MM.1S (cell line): Measurements from ENCODE around the gene VCP.

Experiments
- DNase-seq: peaks from one replicate; pipeline ENCODE4 v3.0.0-alpha.2; 2015
- H2AFZ ChIP-seq: fragments of 300-600 bp; sonication (generic); 2 replicates; pipeline ENCODE4 v1.6.0; 2016; ENCODE audit warnings: antibody characterized with exemption, low read length
- H3F3A ChIP-seq: fragments of 300-600 bp; sonication (generic); 2 replicates; pipeline ENCODE4 v1.6.1; 2016; ENCODE audit warnings: mild to moderate bottlenecking, antibody characterized with exemption, low read length, moderate library complexity, mixed read lengths; ENCODE audit not compliant: insufficient read depth
- H3K27ac ChIP-seq: fragments of 300-600 bp; sonication (generic); 2 replicates; pipeline ENCODE4 v1.5.1; 2016; ENCODE audit warnings: mild to moderate bottlenecking, low read length
- H3K27me3 ChIP-seq: fragments of 300-600 bp; sonication (generic); replicated peaks from 2 replicates; pipeline ENCODE4 v1.6.0; 2016; ENCODE audit warnings: low read length; ENCODE audit not compliant: insufficient read depth
- H3K36me3 ChIP-seq: fragments of 300-600 bp; sonication (generic); replicated peaks from 2 replicates; pipeline ENCODE4 v1.6.1; 2016; ENCODE audit warnings: mild to moderate bottlenecking, low read length, mixed read lengths; ENCODE audit not compliant: insufficient read depth
- H3K4me1 ChIP-seq: fragments of 300-600 bp; sonication (generic); 2 replicates; pipeline ENCODE4 v1.6.1; 2016; ENCODE audit warnings: low read length, mixed read lengths
- H3K4me2 ChIP-seq: fragments of 300-600 bp; sonication (generic); 2 replicates; pipeline ENCODE4 v1.6.0; 2016; ENCODE audit warnings: low read depth, low read length
- H3K4me3 ChIP-seq: fragments of 300-600 bp; sonication (generic); 2 replicates; pipeline ENCODE4 v1.5.1; 2016; ENCODE audit warnings: low read length, mixed read lengths
- H3K79me2 ChIP-seq: fragments of 300-600 bp; sonication (generic); 2 replicates; pipeline ENCODE4 v1.6.1; 2016; ENCODE audit warnings: mixed run types, low read length, mixed read lengths
- H3K9ac ChIP-seq: fragments of 300-600 bp; sonication (generic); 2 replicates; pipeline ENCODE4 v1.6.1; 2016; ENCODE audit warnings: low read length, mixed read lengths
- H3K9me2 ChIP-seq: fragments of 300-600 bp; sonication (generic); replicated peaks from 2 replicates; pipeline ENCODE4 v1.6.1; 2016; ENCODE audit warnings: mild to moderate bottlenecking, low read length, mixed read lengths; ENCODE audit not compliant: insufficient read depth
- H3K9me3 ChIP-seq: fragments of 300-600 bp; sonication (generic); replicated peaks from 2 replicates; pipeline ENCODE4 v1.6.1; 2016; ENCODE audit warnings: mild to moderate bottlenecking, low read length, mixed read lengths; ENCODE audit not compliant: insufficient read depth
- H4K20me1 ChIP-seq: fragments of 300-600 bp; sonication (generic); 2 replicates; pipeline ENCODE4 v1.6.1; 2016; ENCODE audit warnings: mild to moderate bottlenecking, low read length, moderate library complexity, mixed read lengths; ENCODE audit not compliant: insufficient read depth
- CTCF ChIP-seq: fragments of 300-600 bp; sonication (generic); IDR thresholded peaks from 2 replicates; pipeline ENCODE4 v1.5.1; 2016; ENCODE audit warnings: antibody characterized with exemption, low read length, mixed read lengths
- EZH2 ChIP-seq: fragments of 300-600 bp; sonication (generic); optimal IDR thresholded peaks from 2 replicates; pipeline ENCODE3; 2017; ENCODE audit warnings: low read depth, mild to moderate bottlenecking, antibody characterized with exemption, low read length, mixed read lengths
- EZH2phosphoT487 ChIP-seq: fragments of 300-600 bp; sonication (generic); IDR thresholded peaks from 2 replicates; pipeline ENCODE4 v1.6.1; 2018; ENCODE audit warnings: antibody characterized with exemption, low read length

The VCP gene

GRCh38 chr9:35106343-35106730 is 33.9 kb upstream of the VCP start:
- H3K27me3 ChIP-seq: no peaks in the 10 kb centered on the region
- no peak overlapping the region for H3K9ac ChIP-seq
- H3K4me2 ChIP-seq: no peak overlapping the region
- TF ChIP-seq EZH2 (no peak), EZH2phosphoT487 (no peak), CTCF (no peak)
- DNase-seq: no peak
- H3K9me3 ChIP-seq: no peaks in the 10 kb centered on the region
- peaks cover 6% of the 10 kb centered on the region; the same call in 1 of the 2 replicates for H3F3A ChIP-seq
- H3K36me3 ChIP-seq: 0 out of 2 replicates have a peak, but pooled peaks cover 4% of the 10 kb centered on the region
- H3K79me2 ChIP-seq: peaks cover 23% of the 10 kb centered on the region
- no peak overlapping the region for H2AFZ ChIP-seq
- H3K27ac ChIP-seq: no peak overlapping the region
- H3K9me2 ChIP-seq: no peaks in the 10 kb centered on the region
- H3K4me1 ChIP-seq: peaks cover 18% of the 10 kb centered on the region
- no peak overlapping the region for H3K4me3 ChIP-seq
- H4K20me1 ChIP-seq: no peaks in the 10 kb centered on the region

- Histone ChIP-seq H3K4me1 (peaks cover 14% of the 10 kb centered on the region), H3K79me2 (peaks cover 25% of the 10 kb centered on the region), H3K27me3 (no peaks in the 10 kb centered on the region), H3K9me3 (no peaks in the 10 kb centered on the region), H3K9ac (no peak overlapping the region), H3K9me2 (no peaks in the 10 kb centered on the region), H3K4me3 (no peak overlapping the region), H3K36me3 (0 out of 2 replicates have a peak, but pooled peaks cover 4% of the 10 kb centered on the region), H4K20me1 (no peaks in the 10 kb centered on the region), H3K4me2 (no peak overlapping the region), H2AFZ (no peak overlapping the region), H3K27ac (no peak overlapping the region), H3F3A (peaks cover 10% of the 10 kb centered on the region; the same call in 1 of the 2 replicates)
- TF ChIP-seq CTCF: no peak
- no peak for TF ChIP-seq EZH2
- no peak for DNase-seq
These were observed 33.3 kb upstream of the VCP start for GRCh38 chr9:35105571-35106342.

- Histone ChIP-seq H3K4me1 (peaks cover 11% of the 10 kb centered on the region), H3K9ac (no peak overlapping the region), H3K4me3 (no peak overlapping the region), H4K20me1 (no peaks in the 10 kb centered on the region), H3K27me3 (no peaks in the 10 kb centered on the region), H3F3A (peaks cover 10% of the 10 kb centered on the region; the same call in 1 of the 2 replicates), H3K36me3 (0 out of 2 replicates have a peak, but pooled peaks cover 4% of the 10 kb centered on the region), H3K79me2 (peaks cover 23% of the 10 kb centered on the region), H3K4me2 (no peak overlapping the region), H3K9me2 (no peaks in the 10 kb centered on the region), H2AFZ (no peak overlapping the region), H3K9me3 (no peaks in the 10 kb centered on the region), H3K27ac (no peak overlapping the region)
- DNase-seq: no peak
- TF ChIP-seq CTCF (no peak), EZH2phosphoT487 (no peak), EZH2 (no peak)
These were observed 32.7 kb upstream of the VCP start for GRCh38 chr9:35105126-35105525.
